Natural killer cell (primary cell): ENCODE measurements around the gene FTL. TPM values are rescaled to one million over a fixed set of nuclear protein-coding genes. Genes with fewer than 3 reads are reported as not detected.
A peak's percentile ranks its signal among the peaks of the same experiment; 100 is the strongest.

Experiments
- ATAC-seq, 3 donors: fragments of 150-1000 bp in 2 of 3; fragments of 200-7000 bp in 1 of 3; cut with Tn5 transposase; 1 replicate in 1 of 3; 2 replicates in 2 of 3; pipeline ENCODE4 v1.10.0; 2021; ENCODE audit warnings: mild to moderate bottlenecking in 2 of 3, moderate library complexity in 2 of 3
- DNase-seq, 2 donors: peaks; one replicate each; pipeline versions ENCODE4 v3.0.0 to v3.0.0-alpha.2; 2013 to 2021; ENCODE audit warnings: mixed read lengths in 1 of 2
- H3K27ac ChIP-seq: one replicate; pipeline ENCODE4 v1.5.1; 2013; ENCODE audit warnings: mild to moderate bottlenecking, low read length
- H3K27me3 ChIP-seq: one replicate; pipeline ENCODE4 v1.6.1; 2013; ENCODE audit warnings: low read length; ENCODE audit not compliant: control insufficient read depth, insufficient read depth
- H3K36me3 ChIP-seq: one replicate; pipeline ENCODE4 v1.6.1; 2013; ENCODE audit warnings: low read length; ENCODE audit not compliant: control insufficient read depth, insufficient read depth
- H3K4me1 ChIP-seq: one replicate; pipeline ENCODE4 v1.6.1; 2013; ENCODE audit warnings: low read length; ENCODE audit not compliant: control insufficient read depth, insufficient read depth
- H3K4me3 ChIP-seq: one replicate; pipeline ENCODE4 v1.5.1; 2013; ENCODE audit warnings: low read length
- H3K9me3 ChIP-seq: one replicate; pipeline ENCODE4 v1.6.1; 2013; ENCODE audit warnings: low read length; ENCODE audit not compliant: control insufficient read depth, insufficient read depth
- H3K27ac Mint-ChIP-seq, 2 donors: one replicate each; pipeline ENCODE4 v1.8.0; 2022; ENCODE audit warnings: mild to moderate bottlenecking in 2 of 2, mixed read lengths in 2 of 2, moderate library complexity in 1 of 2
- H3K27me3 Mint-ChIP-seq, 2 donors: one replicate each; pipeline ENCODE4 v1.8.0; 2022; ENCODE audit warnings: low read depth in 2 of 2, mixed read lengths in 2 of 2
- H3K36me3 Mint-ChIP-seq: one replicate; pipeline ENCODE4 v1.8.0; 2022; ENCODE audit warnings: mixed read lengths
- H3K4me1 Mint-ChIP-seq, 2 donors: one replicate each; pipeline ENCODE4 v1.8.0; 2022; ENCODE audit warnings: mixed read lengths in 2 of 2
- H3K4me3 Mint-ChIP-seq: one replicate; pipeline ENCODE4 v1.8.0; 2022; ENCODE audit warnings: mild to moderate bottlenecking, moderate library complexity, mixed read lengths
- H3K9me3 Mint-ChIP-seq, 2 donors: one replicate each; pipeline ENCODE4 v1.8.0; 2022; ENCODE audit warnings: mixed read lengths in 2 of 2
- WGBS: methylation state at CpG from one replicate; pipeline ENCODE4 v1.1.7; 2013; ENCODE audit warnings: missing lambda C conversion rate; ENCODE audit not compliant: insufficient coverage; 5-methylcytosine and 5-hydroxymethylcytosine counted together
- intact Hi-C: fragments of 100-400 bp; cut with micrococcal nuclease; formaldehyde crosslinking; loops from one replicate; pipeline ENCODE4 v1.14.2; 2022
- total RNA-seq, 4 donors: library from RNA; stranded (reverse); fragments of 120-200 nt in 1 of 4; gene quantifications; one replicate each; pipeline versions ENCODE4 v1.2.3 to v1.2.4, GENCODE V29; 2013 to 2022
- TF ChIP-seq, protein P1 (sequence below): fragments of 200-600 bp; IDR thresholded peaks from one replicate; pipeline ENCODE4 v1.8.0; 2022; ENCODE audit warnings: antibody characterized with exemption

The FTL gene
- total RNA-seq, 3 donors from 2014 or later (not counting 1 experiment from before 2014, with no cell fraction given), result 554 to 1,168 (median 1,024) TPM

DNA sequence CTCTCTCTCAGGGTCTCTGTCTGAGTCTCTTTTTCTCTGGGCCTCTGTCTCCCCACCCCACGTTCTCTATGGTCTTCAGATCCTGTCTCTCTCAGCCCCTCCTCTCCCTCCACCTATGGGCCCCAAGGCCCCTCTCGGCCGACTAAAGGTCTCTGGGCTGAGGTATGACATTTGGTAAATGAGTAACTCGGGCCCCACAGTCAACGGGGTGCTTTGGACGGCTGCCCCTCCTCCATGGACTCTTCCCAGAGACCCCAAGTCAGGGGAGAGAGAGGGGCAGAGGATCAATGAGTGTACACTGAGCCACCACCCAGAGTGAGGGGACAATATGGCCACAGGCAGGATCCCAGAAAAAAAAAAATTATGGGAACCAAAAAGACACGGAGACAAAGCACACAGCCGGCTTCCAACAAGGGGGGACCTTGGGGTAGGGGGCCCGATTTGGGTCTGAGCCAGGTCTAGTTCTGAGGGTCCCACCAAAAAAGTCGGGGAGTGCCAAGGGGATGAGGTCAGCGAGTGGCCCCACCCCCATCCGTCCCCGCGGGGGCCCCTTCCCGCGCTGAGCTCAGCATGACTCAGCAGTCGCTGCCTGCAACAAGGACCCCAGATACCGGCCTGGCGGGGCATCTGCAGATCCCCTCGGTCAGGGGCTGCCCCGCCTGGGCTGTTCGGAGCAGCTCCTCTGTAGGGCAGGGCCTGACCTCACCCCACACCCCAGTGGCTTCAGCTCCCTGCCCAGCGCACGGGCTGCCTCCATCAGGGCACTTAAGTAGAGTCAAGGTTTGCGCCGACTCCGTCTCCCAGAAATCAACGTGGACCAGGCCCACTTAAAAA, 1.5 kb upstream of the FTL start:
- ATAC-seq, result peak in 1 of 3 donors; percentile 33
- DNase-seq, result peak; percentile 66 to 68
- H3K36me3 Mint-ChIP-seq, result no peaks in the 10 kb centered on the region
- H3K9me3 Mint-ChIP-seq, result no peaks in the 10 kb centered on the region
- H3K4me3 ChIP-seq, result no peak overlapping the region
- WGBS, result 12% methylated on average over 26 of the region's 28 CpGs
- intact Hi-C loops, result loop anchor here (5.0 to 10.0 kb wide), 2 partner anchors 91 to 319 kb away; partner anchors contain the start of genes CA11 and PPP1R15A
- H3K27ac ChIP-seq, result peak overlapping the region; percentile 82
- peak overlapping the region; percentile 86 for H3K4me3 Mint-ChIP-seq
- H3K27me3 ChIP-seq, result no peaks in the 10 kb centered on the region
- no peaks in the 10 kb centered on the region for H3K9me3 ChIP-seq
- H3K36me3 ChIP-seq, result peaks cover 11% of the 10 kb centered on the region
- H3K27ac Mint-ChIP-seq, result peak overlapping the region; percentile 98 to 99
- peaks cover 51 to 63% of the 10 kb centered on the region in 2 donors for H3K4me1 Mint-ChIP-seq
- TF ChIP-seq, protein P1, sequence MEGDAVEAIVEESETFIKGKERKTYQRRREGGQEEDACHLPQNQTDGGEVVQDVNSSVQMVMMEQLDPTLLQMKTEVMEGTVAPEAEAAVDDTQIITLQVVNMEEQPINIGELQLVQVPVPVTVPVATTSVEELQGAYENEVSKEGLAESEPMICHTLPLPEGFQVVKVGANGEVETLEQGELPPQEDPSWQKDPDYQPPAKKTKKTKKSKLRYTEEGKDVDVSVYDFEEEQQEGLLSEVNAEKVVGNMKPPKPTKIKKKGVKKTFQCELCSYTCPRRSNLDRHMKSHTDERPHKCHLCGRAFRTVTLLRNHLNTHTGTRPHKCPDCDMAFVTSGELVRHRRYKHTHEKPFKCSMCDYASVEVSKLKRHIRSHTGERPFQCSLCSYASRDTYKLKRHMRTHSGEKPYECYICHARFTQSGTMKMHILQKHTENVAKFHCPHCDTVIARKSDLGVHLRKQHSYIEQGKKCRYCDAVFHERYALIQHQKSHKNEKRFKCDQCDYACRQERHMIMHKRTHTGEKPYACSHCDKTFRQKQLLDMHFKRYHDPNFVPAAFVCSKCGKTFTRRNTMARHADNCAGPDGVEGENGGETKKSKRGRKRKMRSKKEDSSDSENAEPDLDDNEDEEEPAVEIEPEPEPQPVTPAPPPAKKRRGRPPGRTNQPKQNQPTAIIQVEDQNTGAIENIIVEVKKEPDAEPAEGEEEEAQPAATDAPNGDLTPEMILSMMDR, result no peak
- no peaks in the 10 kb centered on the region for H3K27me3 Mint-ChIP-seq
- H3K4me1 ChIP-seq, result peaks cover 68% of the 10 kb centered on the region

- ATAC-seq, result no peak
- DNase-seq, result peak in 1 of 2 donors; percentile 48
- TF ChIP-seq, protein P1, result no peak
- WGBS, result 24% methylated on average over 19 of the region's 19 CpGs
- peaks cover 15% of the 10 kb centered on the region for H3K36me3 ChIP-seq
- Mint-ChIP-seq H3K27ac (peak overlapping the region; percentile 98 to 99), H3K4me1 (peaks cover 51 to 63% of the 10 kb centered on the region in 2 donors), H3K9me3 (no peaks in the 10 kb centered on the region), H3K36me3 (no peaks in the 10 kb centered on the region), H3K4me3 (peak overlapping the region; percentile 86), H3K27me3 (no peaks in the 10 kb centered on the region)
- no peaks in the 10 kb centered on the region for H3K9me3 ChIP-seq
- H3K27me3 ChIP-seq, result no peaks in the 10 kb centered on the region
- H3K27ac ChIP-seq, result peak overlapping the region; percentile 82
- H3K4me3 ChIP-seq, result peak overlapping the region; percentile 34
- H3K4me1 ChIP-seq, result peaks cover 68% of the 10 kb centered on the region
- intact Hi-C loops, result loop anchor here (1.0 to 10.0 kb wide), 4 partner anchors 10 to 320 kb away; partner anchors contain the start of genes BAX, CA11, NUCB1 and PPP1R15A
These were observed 687 bp upstream of the FTL start for GRCh38 chr19:48964205-48965039.

- peak overlapping the region; percentile 100 for H3K4me3 Mint-ChIP-seq
- no peaks in the 10 kb centered on the region for H3K36me3 Mint-ChIP-seq
- no peaks in the 10 kb centered on the region for H3K9me3 Mint-ChIP-seq
- H3K4me1 Mint-ChIP-seq, result peaks cover 51 to 61% of the 10 kb centered on the region in 2 donors
- intact Hi-C loops, result loop anchor here (1.0 to 10.0 kb wide), 3 partner anchors 12 to 321 kb away; partner anchors contain the start of genes BAX, CA11 and NUCB1
- TF ChIP-seq, protein P1, result no peak
- H3K27me3 ChIP-seq, result no peaks in the 10 kb centered on the region
- DNase-seq, result peak; percentile 84 to 93
- peak overlapping the region; percentile 87 for H3K4me3 ChIP-seq
- H3K27me3 Mint-ChIP-seq, result no peaks in the 10 kb centered on the region
- ATAC-seq, result peak; percentile 69 to 80 (median 75)
- peak overlapping the region; percentile 76 for H3K27ac ChIP-seq
- peak overlapping the region; percentile 98 to 99 for H3K27ac Mint-ChIP-seq
- H3K36me3 ChIP-seq, result peaks cover 26% of the 10 kb centered on the region
- WGBS, result 12% methylated on average over 35 of the region's 36 CpGs
- H3K4me1 ChIP-seq, result peaks cover 67% of the 10 kb centered on the region
- no peaks in the 10 kb centered on the region for H3K9me3 ChIP-seq
These were observed 864 bp downstream of the FTL start for GRCh38 chr19:48965806-48966540.
